Measurements from ENCODE around the gene ICAM3.

The ICAM3 gene

DNA sequence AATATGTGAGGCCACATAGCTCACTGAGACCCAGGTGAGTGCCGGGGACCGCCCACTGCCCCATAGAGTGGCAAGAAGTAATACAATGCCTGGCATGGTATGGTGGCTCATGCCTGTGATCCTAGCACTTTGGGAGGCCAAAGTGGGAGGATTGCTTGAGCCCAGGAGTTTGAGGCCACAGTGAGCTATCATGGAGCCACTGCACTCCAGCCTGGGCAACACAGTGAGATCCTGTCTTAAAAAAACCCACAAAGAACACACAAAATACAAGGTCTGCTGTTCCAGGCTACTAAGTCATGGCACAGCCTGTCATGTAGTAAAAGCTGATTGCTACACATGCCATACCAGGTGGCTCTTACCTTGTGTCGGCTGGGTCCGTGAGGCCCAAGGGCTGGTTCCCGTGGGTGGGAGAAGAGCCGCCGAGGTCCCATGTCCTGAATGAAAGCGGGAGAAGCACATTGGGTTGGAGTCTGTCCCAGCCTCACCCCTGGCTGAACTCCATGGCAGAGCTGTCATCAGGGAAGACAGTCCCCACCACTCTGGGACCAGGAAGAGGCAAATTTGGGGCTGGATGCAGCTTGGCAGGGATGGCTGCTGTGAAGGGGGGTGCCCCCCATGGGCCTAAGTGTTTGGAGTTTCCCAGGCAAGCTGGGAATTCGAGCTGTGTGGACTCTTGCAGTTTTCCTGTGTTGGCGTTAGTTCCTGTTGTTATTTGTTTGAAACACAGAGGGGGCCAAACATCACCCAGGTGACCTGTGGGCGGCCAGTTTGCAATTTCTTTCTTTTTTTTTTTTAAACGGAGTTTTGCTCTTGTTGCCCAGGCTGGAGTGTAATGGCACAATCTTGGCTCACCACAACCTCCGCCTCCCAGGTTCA lies 20.4 kb downstream of the ICAM3 start:
- no peak for DNase-seq (ENCODE audit: low read depth in 2 of 2)

DNA sequence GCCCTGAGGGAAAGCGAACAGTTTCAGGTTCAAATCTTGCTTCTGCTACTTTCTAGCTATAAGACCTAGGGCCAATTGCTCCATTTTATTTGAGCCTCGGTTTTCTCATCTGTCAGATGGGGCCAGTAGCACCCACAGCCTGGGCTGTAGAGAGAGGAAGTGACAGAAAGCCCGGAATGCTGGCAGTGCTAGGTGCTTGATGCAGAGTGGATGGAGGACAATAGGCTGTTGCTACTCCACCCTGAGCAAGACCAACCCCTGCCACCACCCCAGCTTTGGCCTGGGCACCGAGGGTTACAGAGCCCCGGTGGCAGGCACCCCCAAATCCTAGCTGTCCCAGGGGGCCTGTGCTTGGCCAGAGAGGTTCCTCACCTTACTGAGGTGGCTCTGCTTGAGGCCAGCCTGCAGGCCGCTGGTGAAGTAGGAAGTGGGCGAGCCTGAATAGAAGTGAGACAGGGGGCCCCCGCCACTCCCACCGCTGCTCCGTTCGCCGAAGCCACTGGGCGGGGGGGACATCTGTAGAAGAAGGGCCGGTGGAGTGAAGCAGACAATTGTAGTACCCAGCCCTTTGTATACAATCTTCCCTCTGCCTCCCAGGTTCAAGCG lies 21.5 kb downstream of the ICAM3 start:
- no peak for DNase-seq (ENCODE audit: low read depth in 2 of 2)

- no peak for DNase-seq (ENCODE audit: low read depth in 2 of 2)
Measured at GRCh38 chr19:10317045-10317856, 22.2 kb downstream of the ICAM3 start.

DNA sequence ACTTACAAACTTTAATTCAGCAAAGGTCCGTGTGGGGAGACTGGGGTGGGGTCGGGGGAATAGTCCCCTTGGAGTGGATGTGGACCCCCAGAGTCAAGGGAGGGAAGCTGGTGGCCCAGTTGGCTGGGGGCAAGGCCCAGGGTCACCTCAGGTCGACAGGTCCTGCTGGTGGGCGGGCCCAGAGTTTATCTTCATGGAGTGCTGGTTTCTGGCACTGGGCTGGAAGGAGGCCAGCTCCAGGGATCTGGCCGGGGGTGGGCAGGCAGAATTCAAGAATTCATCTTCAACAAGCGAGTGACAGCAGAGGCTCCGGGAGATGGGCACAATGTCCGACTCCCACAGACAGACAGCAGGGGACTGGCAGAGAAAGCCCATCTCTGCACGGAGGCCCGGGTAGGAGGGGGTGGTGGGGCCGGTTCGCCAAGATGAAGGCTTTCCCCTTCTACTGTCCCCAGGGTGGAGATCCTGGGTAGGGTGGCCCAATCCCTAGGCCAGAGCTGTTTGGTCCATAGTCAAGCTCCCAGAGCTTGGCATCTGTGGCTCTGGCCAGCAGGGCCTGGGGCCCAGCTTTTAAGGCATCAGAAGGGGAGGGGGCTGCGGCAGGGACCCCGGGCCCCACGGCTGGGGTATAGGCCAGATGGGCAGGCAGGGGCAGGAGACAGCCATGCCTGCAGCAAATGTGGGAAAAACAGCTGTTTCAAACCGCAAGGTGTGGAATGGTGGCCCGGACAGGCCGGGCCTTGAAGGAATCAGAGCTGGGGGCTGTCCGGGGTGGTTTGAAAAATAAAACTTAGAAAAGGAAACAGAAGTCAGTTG lies 23.0 kb downstream of the ICAM3 start:
- DNase-seq (ENCODE audit: low read depth in 2 of 2), result no peak

DNA sequence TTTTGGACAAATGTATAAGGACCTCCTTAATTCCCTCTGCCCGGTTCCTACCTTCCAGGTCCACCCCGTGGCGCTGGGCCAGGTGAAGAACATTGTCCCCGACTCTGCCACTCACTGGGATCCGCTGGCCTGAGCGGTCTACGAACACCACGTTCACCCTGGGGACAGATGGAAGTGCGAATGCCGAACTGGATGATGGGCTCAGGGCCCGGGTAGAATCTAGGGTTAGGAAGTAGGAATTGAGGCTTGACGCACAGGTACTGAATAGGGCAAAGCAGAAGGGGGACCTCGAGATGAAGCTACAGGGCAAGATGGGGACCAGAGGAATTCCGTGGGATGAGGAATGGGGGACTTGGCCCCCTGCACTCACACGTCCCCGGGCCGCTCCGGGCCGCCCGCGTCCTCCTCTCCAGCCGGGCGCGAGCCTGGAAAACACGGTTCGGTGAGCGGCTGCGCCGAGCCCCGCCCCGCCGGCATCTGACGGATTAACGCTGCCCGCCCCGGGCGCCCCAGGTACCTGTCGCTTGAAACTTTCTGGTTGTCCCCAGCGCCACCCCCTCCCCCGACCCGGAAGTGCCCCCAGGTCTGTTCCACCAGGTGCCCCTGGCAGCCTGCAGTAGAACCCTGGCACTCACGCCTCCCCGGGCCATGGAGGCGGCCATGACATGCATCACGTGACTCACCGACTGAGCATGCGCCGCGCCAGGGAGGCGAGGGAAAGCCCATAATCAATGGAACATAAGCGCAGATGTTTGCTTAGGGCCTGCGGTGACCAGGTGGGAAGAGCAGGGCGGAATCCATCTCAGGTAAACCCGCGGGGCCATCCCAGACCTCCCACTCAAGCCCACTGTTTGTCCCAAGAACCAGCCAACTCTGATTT lies 23.8 kb downstream of the ICAM3 start, which contains the start of gene FDX2:
Gene FDX2, minus strand, starts transcription at position 681 of the 880 bp plus-strand sequence. Its CDS starts 19 bp downstream, at position 662.
- peak; percentile 34 to 49 for DNase-seq (ENCODE audit: low read depth in 2 of 2)

- no peak for DNase-seq (ENCODE audit: low read depth in 2 of 2)
Measured at GRCh38 chr19:10309423-10309822, 30.0 kb downstream of the ICAM3 start, which contains the start of gene ZGLP1. Gene ZGLP1 (minus strand): TSS chr19:10309815.

DNA sequence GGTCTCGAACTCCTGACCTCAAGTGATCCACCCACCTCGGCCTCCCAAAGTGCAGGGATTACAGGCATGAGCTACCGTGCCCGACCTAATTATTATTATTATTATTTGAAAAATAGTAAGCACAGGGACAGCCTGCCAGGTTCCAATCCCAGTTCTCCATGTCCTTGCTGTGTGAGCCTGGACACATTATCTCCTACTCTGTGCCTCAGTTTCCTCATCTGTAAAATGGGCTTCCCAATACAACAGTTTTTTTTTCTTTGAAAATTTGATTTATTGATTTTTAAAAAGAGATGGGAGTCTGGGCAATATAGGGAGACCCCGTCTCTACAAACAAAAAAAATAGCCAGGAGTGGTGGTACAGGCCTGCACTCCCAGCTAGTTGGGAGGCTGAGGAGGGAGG lies 33.1 kb downstream of the ICAM3 start:
- no peak for DNase-seq (ENCODE audit: low read depth in 2 of 2)

DNA sequence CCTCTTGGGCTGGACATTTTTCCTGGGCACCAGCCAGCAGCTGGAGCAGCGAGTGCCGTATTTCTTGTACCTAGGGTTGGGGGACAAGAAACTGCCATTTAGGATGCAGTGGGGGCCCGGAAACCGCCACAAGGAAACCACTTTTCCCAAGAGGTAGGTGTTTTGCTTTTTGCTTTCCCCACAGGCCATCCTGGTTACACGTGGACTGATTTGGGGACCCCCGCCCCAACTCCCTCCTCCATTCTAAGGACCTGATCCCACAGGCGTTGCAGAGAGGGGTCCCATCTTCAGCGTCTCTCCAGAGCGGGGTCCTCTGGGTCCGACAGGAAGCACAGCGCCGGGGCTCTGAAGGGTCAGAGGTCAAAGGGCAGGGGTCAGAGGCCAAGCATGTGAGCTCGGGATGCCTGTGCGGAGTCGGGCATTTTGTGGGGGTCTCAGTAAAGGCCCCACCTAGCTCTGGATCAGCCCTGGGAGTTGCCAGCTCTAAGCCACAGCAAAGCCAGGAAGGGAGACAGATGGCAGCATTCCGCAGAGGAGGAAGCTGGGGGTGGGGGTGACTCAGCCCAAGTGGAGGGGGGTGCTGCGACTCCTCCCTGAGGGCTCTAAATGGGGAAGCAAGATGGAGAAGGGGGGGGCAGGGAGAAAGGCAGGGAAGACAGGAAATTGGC lies 34.2 kb downstream of the ICAM3 start:
- peak; percentile 33 for DNase-seq (ENCODE audit: low read depth in 2 of 2)

GRCh38 chr19:10299545-10300458 lies 39.6 kb downstream of the ICAM3 start:
- DNase-seq (ENCODE audit: low read depth in 2 of 2), result no peak

GRCh38 chr19:10295847-10296591 lies 43.4 kb downstream of the ICAM3 start:
- no peak for DNase-seq (ENCODE audit: low read depth in 2 of 2)

DNA sequence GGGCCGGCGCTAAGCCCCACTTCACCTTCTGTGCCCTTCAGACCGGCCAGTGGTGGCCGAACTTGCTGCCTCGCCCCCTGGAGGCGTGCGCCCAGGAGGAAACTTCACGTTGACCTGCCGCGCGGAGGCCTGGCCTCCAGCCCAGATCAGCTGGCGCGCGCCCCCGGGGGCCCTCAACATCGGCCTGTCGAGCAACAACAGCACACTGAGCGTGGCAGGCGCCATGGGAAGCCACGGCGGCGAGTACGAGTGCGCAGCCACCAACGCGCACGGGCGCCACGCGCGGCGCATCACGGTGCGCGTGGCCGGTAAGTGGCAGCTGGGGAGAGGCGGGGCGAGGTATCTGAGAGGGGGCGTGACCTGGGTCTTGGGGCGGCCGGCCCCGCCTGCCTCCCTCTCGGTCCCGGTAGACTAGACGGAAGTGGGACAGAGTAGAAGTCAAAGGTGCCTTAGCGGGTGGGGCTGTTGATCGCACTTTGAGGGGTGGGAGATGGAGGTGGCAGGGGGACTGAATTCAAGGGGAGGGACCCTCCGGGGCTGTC lies 44.0 kb downstream of the ICAM3 start:
- DNase-seq (ENCODE audit: low read depth in 2 of 2), result no peak

GRCh38 chr19:10294368-10294697 lies 45.1 kb downstream of the ICAM3 start:
- no peak for DNase-seq (ENCODE audit: low read depth in 2 of 2)

GRCh38 chr19:10293637-10294367 lies 45.6 kb downstream of the ICAM3 start:
- DNase-seq (ENCODE audit: low read depth in 2 of 2), result no peak

DNA sequence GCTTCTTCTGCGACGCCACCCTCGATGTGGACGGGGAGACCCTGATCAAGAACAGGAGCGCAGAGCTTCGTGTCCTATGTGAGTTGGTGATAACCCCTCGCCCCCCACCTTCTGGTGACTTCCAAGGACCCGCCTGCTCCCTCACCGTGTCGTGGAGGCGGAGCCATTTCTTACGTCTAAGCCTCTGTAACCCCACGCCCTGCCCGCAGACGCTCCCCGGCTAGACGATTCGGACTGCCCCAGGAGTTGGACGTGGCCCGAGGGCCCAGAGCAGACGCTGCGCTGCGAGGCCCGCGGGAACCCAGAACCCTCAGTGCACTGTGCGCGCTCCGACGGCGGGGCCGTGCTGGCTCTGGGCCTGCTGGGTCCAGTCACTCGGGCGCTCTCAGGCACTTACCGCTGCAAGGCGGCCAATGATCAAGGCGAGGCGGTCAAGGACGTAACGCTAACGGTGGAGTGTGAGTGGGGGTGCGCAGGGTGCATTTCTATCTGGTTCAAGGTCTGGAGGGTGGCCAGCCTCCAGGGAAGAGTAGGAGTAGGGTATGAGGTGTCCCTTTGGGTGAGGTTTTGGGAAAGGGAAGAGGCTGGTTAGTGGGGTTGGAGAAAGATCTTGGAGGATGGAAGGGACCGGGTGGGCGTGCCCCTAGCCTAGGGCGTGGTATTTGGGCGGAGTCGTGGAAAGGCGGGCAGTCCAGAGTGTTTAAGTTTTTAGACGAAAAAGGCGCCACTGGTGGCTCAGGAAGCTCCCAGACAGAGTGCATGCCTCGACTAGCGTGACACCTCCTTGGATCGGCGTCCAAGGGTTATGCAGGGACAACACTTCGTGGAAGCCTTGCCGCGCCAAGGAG lies 46.4 kb downstream of the ICAM3 start:
- DNase-seq (ENCODE audit: low read depth in 2 of 2), result no peak

DNA sequence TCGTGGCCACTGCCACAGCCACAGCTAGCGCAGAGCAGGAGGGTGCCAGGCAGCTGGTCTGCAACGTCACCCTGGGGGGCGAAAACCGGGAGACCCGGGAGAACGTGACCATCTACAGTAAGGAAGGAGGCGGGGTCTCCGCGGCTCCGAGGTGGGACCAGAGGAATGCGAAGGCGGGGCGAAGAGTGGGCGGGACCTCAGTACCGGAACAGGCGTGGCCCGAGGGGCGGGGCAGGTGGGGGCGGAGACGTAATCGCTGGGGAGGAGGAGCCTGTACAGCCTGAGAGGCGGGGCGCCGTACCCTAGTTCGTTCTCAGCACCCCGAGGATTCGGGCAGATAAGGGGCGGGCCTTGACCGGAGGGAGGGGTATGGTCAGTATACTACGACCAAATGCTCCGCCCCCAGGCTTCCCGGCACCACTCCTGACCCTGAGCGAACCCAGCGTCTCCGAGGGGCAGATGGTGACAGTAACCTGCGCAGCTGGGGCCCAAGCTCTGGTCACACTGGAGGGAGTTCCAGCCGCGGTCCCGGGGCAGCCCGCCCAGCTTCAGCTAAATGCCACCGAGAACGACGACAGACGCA lies 47.1 kb downstream of the ICAM3 start:
- peak in 1 of 2 experiments; percentile 32 for DNase-seq (ENCODE audit: low read depth in 2 of 2)

All from fibroblast of skin of left biceps (primary cell).